GM12878 (cell line): Measurements from ENCODE around the gene FOXP4. TPM values are rescaled to one million over a fixed set of nuclear protein-coding genes. Genes with fewer than 3 reads are reported as not detected.

ENCODE experiments used
- ATAC-seq: fragments of 200-7000 bp; cut with Tn5 transposase; 3 replicates; pipeline ENCODE4 v1.9.1; 2020; ENCODE audit warnings: mild to moderate bottlenecking, moderate library complexity
- BruUV-seq: library from RNA; stranded (reverse); fragments of 400-500 nt; replicated peaks from 2 replicates; lab custom pipeline; 2021; lab: Mats Ljungman, UMichigan
- CTCF ChIA-PET: fragments of 300-600 bp; sonication (Branson Sonifier 250); formaldehyde crosslinking; extraction: SDS; loops from one replicate; lab custom pipeline; 2021; ENCODE audit warnings: inconsistent platforms; lab: Yijun Ruan, JAX
- POLR2A ChIA-PET: fragments of 350-600 bp; formaldehyde crosslinking; extraction: SDS; loops from one replicate; lab custom pipeline; 2021; ENCODE audit warnings: inconsistent platforms; lab: Charles Lee
- RAD21 ChIA-PET: fragments of 300-600 bp; sonication (Branson Sonifier 250); formaldehyde crosslinking; loops from one replicate; lab custom pipeline; 2023; ENCODE audit warnings: antibody characterized with exemption; ENCODE audit not compliant: unreplicated experiment; lab: Charles Lee
- SMC1A ChIA-PET: fragments of 300-600 bp; sonication (Branson Sonifier 250); formaldehyde crosslinking; loops from one replicate; lab custom pipeline; 2023; ENCODE audit not compliant: unreplicated experiment, uncharacterized antibody; lab: Charles Lee
- DNase-seq: peaks from one replicate; pipeline ENCODE4 v3.0.0-alpha.2; 2011; ENCODE audit warnings: low read depth, low spot score
- FAIRE-seq: peaks from 3 replicates; lab custom pipeline; 2011; peaks lifted over from hg19 to GRCh38; lab: Jason Lieb, UNC
- H2AFZ ChIP-seq: 2 replicates; pipeline ENCODE4 v1.6.0; 2011; ENCODE audit warnings: low read depth, low read length, control low read depth; ENCODE audit not compliant: control insufficient read depth
- H3K27ac ChIP-seq: 2 replicates; pipeline ENCODE4 v1.5.1; 2011; ENCODE audit warnings: control low read depth; ENCODE audit not compliant: control insufficient read depth, insufficient read depth
- H3K27me3 ChIP-seq, 2 experiments: replicated peaks in 1 of 2; 2 replicates each; pipeline versions ENCODE4 v1.6.0 to v1.6.1; 2011; ENCODE audit warnings: low read length in 1 of 2; ENCODE audit not compliant: control insufficient read depth in 2 of 2, insufficient read depth in 2 of 2
- H3K36me3 ChIP-seq, 2 experiments: 2 replicates each; pipeline ENCODE4 v1.5.1; 2011; ENCODE audit warnings: low read length in 1 of 2; ENCODE audit not compliant: control insufficient read depth in 2 of 2, insufficient read depth in 2 of 2
- H3K4me1 ChIP-seq: 2 replicates; pipeline ENCODE4 v1.6.1; 2011; ENCODE audit warnings: mild to moderate bottlenecking, low read length, moderate library complexity, mixed read lengths; ENCODE audit not compliant: control insufficient read depth, insufficient read depth
- H3K4me2 ChIP-seq: 2 replicates; pipeline ENCODE4 v1.6.0; 2011; ENCODE audit warnings: control low read depth; ENCODE audit not compliant: control insufficient read depth, insufficient read depth
- H3K4me3 ChIP-seq: fragments of 200-600 bp; sonication (generic); 2 replicates; pipeline ENCODE4 v1.5.1; 2016
- H3K79me2 ChIP-seq: 2 replicates; pipeline ENCODE4 v1.6.0; 2011; ENCODE audit warnings: low read length; ENCODE audit not compliant: control insufficient read depth, insufficient read depth
- H3K9ac ChIP-seq: 2 replicates; pipeline ENCODE4 v1.8.0; 2011; ENCODE audit warnings: low read length, control low read depth, mixed read lengths; ENCODE audit not compliant: control insufficient read depth, insufficient read depth
- H3K9me3 ChIP-seq: replicated peaks from 3 replicates; pipeline ENCODE4 v1.5.1; 2011; ENCODE audit warnings: mild to moderate bottlenecking, low read length; ENCODE audit not compliant: control insufficient read depth, insufficient read depth
- H4K20me1 ChIP-seq: 2 replicates; pipeline ENCODE4 v1.6.0; 2011; ENCODE audit not compliant: control insufficient read depth, insufficient read depth
- BRCA1 ChIP-seq: IDR thresholded peaks from 2 replicates; pipeline ENCODE4 v1.6.1; 2011; ENCODE audit warnings: low read depth, low read length, improper control_type of control experiment
- CREM ChIP-seq: IDR thresholded peaks from 2 replicates; pipeline ENCODE4 v1.6.1; 2014; ENCODE audit warnings: antibody characterized with exemption, low read depth
- DPF2 ChIP-seq: fragments of 450-650 bp; IDR thresholded peaks from 2 replicates; pipeline ENCODE4 v1.6.1; 2017; ENCODE audit warnings: mild to moderate bottlenecking
- GABPA ChIP-seq: IDR thresholded peaks from 2 replicates; pipeline ENCODE4 v1.6.1; 2014; ENCODE audit warnings: antibody characterized with exemption, low read depth, mild to moderate bottlenecking, inconsistent platforms
- HCFC1 ChIP-seq: fragments of 150-350 bp; IDR thresholded peaks from 2 replicates; pipeline ENCODE4 v1.6.1; 2014; ENCODE audit warnings: low read length
- HDAC6 ChIP-seq: fragments of 200-600 bp; sonication (generic); IDR thresholded peaks from one replicate; pipeline ENCODE4 v1.8.0; 2017; ENCODE audit warnings: antibody characterized with exemption; ENCODE audit not compliant: unreplicated experiment
- RELB ChIP-seq: fragments of 450-650 bp; IDR thresholded peaks from 2 replicates; pipeline ENCODE4 v1.6.1; 2017; ENCODE audit warnings: low read depth, mild to moderate bottlenecking, moderate library complexity
- SUZ12 ChIP-seq: fragments of 200-600 bp; sonication (generic); IDR thresholded peaks from one replicate; pipeline ENCODE4 v1.6.1; 2018; ENCODE audit warnings: antibody characterized with exemption, mild to moderate bottlenecking; ENCODE audit not compliant: unreplicated experiment
- TCF12 ChIP-seq: IDR thresholded peaks from 2 replicates; pipeline ENCODE4 v1.6.1; 2011; ENCODE audit warnings: low read depth, mild to moderate bottlenecking, low read length
- WGBS: methylation state at CpG from one replicate; pipeline ENCODE4 v1.1.6; 2016; ENCODE audit warnings: low lambda C conversion rate; ENCODE audit not compliant: insufficient replicate concordance, insufficient coverage; ENCODE audit errors: missing lambda C conversion rate; 5-methylcytosine and 5-hydroxymethylcytosine counted together
- in situ Hi-C: fragments of 300-500 bp; cut with MboI; formaldehyde crosslinking; loops from 9 replicates; pipeline ENCODE4 v1.14.3; 2018; ENCODE audit warnings: mixed read lengths
- intact Hi-C: fragments of 100-400 bp; cut with micrococcal nuclease; formaldehyde crosslinking; loops from one replicate; pipeline ENCODE4 v1.14.2; 2022; ENCODE audit not compliant: unreplicated experiment
- polyA plus RNA-seq, 11 experiments: library from polyadenylated mRNA; depleted of rRNA in 4 of 11; unstranded in 6 of 11; stranded (reverse) in 5 of 11; fragments of >200 nt; fragmentation: Nextera tagmentation in 4 of 11; fragmentation: Illumina TruSeq in 1 of 11; extraction: Ambion mirVana in 4 of 11; extraction: Trizol in 1 of 11; gene quantifications; 1 replicate in 1 of 11; 2 replicates in 10 of 11; pipeline versions ENCODE4 v1.2.1 to v1.2.3, GENCODE V29; 2011 to 2016; ENCODE audit warnings: inconsistent platforms in 2 of 11, missing spikeins in 2 of 11, low read depth in 1 of 11
- total RNA-seq, 4 experiments: library from RNA; depleted of rRNA in 3 of 4; stranded (reverse); fragments of >200 nt in 3 of 4; fragmentation: Illumina TruSeq in 1 of 4; extraction: Trizol in 1 of 4; gene quantifications; 2 replicates each; pipeline versions ENCODE4 v1.2.1 to v1.2.3, GENCODE V29; 2013 to 2021

Gene FOXP4
- total and polyA plus RNA-seq, 10 of the 15 experiments (the other 5 are each of a cell fraction or from before 2014, with no cell fraction given), result 0.31 to 46.1 (median 2.3) TPM

- Histone ChIP-seq H3K9ac (no peak overlapping the region), H4K20me1 (peaks cover 37% of the 10 kb centered on the region), H3K4me2 (peak overlapping the region; percentile 64), H2AFZ (no peak overlapping the region), H3K9me3 (no peaks in the 10 kb centered on the region), H3K36me3 (peaks cover 0 to 4% of the 10 kb centered on the region in 2 experiments; a peak in 3 of 4 replicates), H3K27me3 (no peaks in the 10 kb centered on the region), H3K4me1 (peaks cover 12% of the 10 kb centered on the region), H3K27ac (no peak overlapping the region), H3K79me2 (peaks cover 37% of the 10 kb centered on the region), H3K4me3 (no peak overlapping the region)
- CTCF ChIA-PET, result interaction anchor here (1.2 kb wide), 1 partner anchor 45 kb away, joined by 3 read pairs; no protein-coding TSS in a partner anchor
- DNase-seq (no peak), ATAC-seq (no peak), FAIRE-seq (no peak)
- WGBS, result 70% methylated on average over 2 of the region's 2 CpGs
- no peak for TF ChIP-seq HDAC6
- TF ChIP-seq GABPA, result no peak
- TF ChIP-seq DPF2, result no peak
- no peak for TF ChIP-seq BRCA1
- TF ChIP-seq CREM, result no peak
- TF ChIP-seq TCF12, result no peak
- TF ChIP-seq HCFC1, result no peak
- no peak for TF ChIP-seq SUZ12
- no peak for TF ChIP-seq RELB
- intact Hi-C loops, result loop anchor here (5.0 kb wide), 4 partner anchors 43 to 183 kb away; no protein-coding TSS in a partner anchor
- no TSS peak for BruUV-seq
- RAD21 ChIA-PET, result interaction anchor here (0.6 to 1.3 kb wide), 2 partner anchors 80 to 87 kb away, joined by 3 read pairs; no protein-coding TSS in a partner anchor
- SMC1A ChIA-PET, result interaction anchor here (0.7 to 1.5 kb wide), 4 partner anchors 18 to 109 kb away, joined by 3 to 7 read pairs (median 4); no protein-coding TSS in a partner anchor
- POLR2A ChIA-PET, result interaction anchor here (1.3 kb wide), 1 partner anchor 18 kb away, joined by 4 read pairs; no protein-coding TSS in a partner anchor
- in situ Hi-C loops, result no loop called here
These were observed 3.5 kb downstream of the FOXP4 start for GRCh38 chr6:41549673-41550072.
